ENCODE measurements around the gene PGM2L1.

Gene PGM2L1

DNA sequence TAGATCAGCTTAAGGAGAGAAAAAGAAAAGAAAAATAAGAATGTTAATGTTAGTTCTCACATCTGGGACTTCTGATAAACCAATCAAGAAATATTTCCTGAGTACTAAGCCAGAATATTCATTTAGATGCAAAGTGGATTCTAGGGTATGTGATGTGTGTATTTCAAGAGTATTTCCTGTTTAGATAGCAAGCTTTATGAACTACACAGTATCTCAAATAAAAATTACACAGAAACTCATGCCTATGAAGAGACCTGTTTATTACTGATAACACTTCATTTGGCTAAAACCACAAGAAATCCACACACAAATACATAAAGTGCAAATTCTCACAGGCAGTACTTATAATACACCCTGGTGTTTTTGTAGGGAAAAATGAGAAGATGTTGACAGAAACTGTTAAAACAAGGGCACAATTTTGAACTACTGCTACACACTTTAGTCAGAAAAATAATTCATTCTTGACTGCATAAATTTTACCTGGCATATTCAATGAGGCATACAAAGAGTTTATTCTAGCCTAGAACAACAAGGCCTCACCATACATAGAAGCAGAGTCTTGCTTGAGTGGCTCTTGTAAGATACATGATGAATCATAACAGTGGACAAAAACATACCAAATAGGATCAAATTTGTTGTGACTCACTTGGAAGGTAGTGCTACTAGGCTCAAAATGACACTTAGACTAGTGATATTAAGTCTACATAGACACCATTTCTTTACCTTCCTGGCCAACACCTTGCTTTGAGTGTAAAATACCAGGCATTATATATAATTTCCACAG lies 68.0 kb downstream of the PGM2L1 start:
- Mint-ChIP-seq H3K4me3 (no peak overlapping the region), H3K36me3 (peaks cover 13% of the 10 kb centered on the region), H3K4me1 (no peaks in the 10 kb centered on the region), H3K9me3 (no peaks in the 10 kb centered on the region), H3K27me3 (no peaks in the 10 kb centered on the region), H3K27ac (no peak overlapping the region)
- ATAC-seq: no peak

DNA sequence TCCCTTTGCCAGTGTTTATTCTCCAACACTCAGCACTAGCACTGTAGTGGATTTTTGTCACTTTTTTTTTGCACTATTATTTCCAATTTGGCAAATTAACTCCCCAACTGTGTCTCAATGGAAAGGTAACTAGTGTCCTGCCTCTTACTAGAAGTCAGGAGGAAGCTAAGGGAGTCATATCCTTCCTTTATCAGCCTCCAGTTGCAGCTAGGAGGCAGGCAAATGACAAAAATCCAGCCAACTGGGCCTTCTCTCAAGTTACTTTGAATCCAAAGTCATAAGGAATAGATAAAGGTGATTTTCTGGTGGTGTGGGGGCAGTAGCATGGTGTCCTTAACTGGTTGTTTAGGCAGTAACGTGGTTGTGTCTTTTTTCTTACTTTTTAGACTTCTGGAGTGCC lies 71.2 kb downstream of the PGM2L1 start:
- Mint-ChIP-seq H3K4me3 (no peak overlapping the region), H3K36me3 (peaks cover 6% of the 10 kb centered on the region), H3K27ac (no peak overlapping the region), H3K9me3 (no peaks in the 10 kb centered on the region), H3K27me3 (no peaks in the 10 kb centered on the region), H3K4me1 (peaks cover 2% of the 10 kb centered on the region)
- no peak for ATAC-seq

DNA sequence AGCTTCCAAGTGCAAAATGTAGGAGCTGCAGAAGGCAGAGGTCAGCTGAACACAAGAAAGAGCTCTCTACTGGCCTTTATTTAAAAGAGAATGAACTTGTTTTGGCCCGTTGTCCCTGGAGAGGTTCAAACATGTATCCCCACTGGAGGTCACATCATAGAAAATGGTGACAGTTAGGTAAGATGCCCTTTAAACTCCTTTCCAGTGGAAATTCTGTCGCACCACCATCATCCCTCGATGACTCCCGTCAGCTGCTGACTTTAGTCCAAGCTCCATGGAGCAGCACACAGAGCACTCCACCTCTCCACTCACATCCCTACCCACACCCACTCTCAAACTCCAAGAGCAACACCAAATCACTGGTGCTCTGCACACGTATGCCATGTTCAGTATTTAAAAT lies 71.6 kb downstream of the PGM2L1 start:
- H3K27ac Mint-ChIP-seq: no peak overlapping the region
- no peaks in the 10 kb centered on the region for H3K27me3 Mint-ChIP-seq
- peaks cover 6% of the 10 kb centered on the region for H3K4me1 Mint-ChIP-seq
- ATAC-seq: no peak
- H3K4me3 Mint-ChIP-seq: no peak overlapping the region
- peaks cover 6% of the 10 kb centered on the region for H3K36me3 Mint-ChIP-seq
- no peaks in the 10 kb centered on the region for H3K9me3 Mint-ChIP-seq

DNA sequence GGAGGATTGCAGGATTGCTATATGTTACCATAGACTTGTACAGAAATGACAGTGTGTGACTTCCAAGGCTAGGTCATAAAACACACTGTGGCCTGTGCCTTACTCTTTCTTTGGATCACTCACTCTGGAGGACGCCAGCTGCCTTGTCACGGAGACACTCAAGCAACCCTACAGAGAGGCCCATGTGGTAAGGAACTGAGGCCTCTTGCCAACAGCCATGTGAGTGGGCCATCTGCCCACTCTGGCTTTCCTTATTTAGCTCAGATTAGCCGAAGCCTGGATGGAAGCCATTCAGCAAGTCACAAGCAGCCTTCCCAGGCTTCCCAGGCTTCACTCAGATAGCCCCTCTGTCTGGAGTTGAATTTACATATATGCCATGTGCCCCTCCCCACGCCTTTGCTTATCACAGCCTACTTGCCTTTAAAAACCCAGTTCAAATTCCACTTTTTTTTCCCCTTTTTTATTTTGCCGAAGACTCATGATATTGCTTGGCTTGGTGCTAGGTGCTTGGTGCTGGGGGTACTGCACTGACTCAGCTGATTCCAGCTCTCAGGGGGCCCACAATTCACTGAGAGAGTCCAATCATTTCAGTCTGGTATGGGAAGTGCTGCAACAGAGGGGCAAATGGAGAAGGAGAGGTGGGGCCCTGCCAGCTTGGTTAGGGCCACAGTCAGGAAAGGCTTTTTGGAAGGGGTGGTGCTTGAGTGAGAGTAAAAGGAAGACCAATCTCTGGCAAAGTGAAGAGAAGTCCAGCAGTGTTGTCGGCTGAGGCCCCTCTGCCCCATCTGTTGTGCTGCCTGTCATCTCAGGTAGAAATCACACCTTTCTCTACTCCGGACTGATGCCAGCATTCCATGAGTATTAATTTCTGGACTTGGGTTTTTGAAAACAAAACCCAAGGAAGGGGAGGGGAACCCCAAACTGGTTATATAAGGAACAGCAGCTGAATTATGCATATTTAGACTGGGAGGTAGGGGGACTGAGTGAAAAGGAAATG lies 72.3 kb downstream of the PGM2L1 start:
- no peak for ATAC-seq
- H3K36me3 Mint-ChIP-seq: peaks cover 6% of the 10 kb centered on the region

DNA sequence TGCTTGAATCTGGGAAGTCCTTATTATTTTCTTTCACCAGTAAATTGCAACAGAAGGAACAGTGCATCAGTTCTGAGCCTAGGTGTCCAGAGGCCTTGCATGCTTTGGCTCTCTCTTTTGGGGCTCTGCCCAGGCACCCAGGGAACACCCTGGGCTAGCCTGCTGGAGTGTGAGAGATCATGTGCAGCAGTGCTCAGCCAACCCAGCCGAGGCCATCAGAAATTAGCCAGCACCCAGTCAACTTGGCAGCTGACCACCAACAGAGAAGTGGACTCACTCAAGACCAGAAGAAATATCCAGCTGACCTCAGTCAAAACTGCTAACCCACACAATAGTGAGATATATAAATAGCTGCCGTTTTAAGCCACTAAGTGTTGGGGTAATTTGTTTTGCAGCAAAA lies 75.6 kb downstream of the PGM2L1 start:
- H3K27ac Mint-ChIP-seq: no peak overlapping the region
- H3K4me1 Mint-ChIP-seq: peaks cover 8% of the 10 kb centered on the region
- ATAC-seq: no peak
- H3K36me3 Mint-ChIP-seq: peaks cover under 1% of the 10 kb centered on the region
- peaks cover 15% of the 10 kb centered on the region for H3K27me3 Mint-ChIP-seq
- no peak overlapping the region for H3K4me3 Mint-ChIP-seq
- H3K9me3 Mint-ChIP-seq: peaks cover 3% of the 10 kb centered on the region

More for the DNA sequence above, 72.3 kb downstream of the PGM2L1 start:
- Mint-ChIP-seq H3K4me1 (peaks cover 8% of the 10 kb centered on the region), H3K27me3 (no peaks in the 10 kb centered on the region), H3K9me3 (no peaks in the 10 kb centered on the region), H3K4me3 (no peak overlapping the region), H3K27ac (no peak overlapping the region)

DNA sequence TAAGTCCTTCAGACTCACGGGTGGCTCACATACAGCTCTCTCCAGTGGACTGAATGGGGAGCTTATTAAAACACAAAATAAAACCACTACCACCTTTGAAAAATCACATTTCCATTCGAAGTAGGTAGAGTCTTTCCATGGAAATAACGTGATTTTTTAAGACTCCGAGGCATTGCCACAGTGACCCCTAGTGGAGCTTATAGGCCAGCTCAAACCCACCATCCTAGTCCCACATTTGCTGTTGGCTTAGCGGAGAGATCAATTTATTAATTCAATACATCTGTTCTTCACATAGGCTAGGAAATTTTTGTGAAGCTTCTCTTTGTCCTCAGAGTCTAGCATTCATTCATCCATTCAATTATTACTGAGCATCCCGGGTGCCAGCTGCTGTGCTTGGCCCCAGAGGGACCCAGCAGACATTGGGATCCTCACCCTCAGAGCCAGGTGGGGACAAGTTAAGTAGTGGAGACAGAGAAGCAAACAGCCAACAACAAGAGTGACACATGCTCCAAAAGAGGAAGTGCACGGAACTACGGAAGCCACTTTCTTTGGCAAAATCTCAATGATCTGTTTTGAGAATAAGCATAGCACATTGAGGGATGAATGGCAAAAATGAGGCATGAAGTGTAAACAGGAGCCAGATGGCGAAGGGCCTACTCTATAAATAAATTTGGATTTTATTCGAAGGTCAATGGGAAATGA lies 76.6 kb downstream of the PGM2L1 start:
- H3K9me3 Mint-ChIP-seq: peaks cover 11% of the 10 kb centered on the region
- peaks cover 5% of the 10 kb centered on the region for H3K36me3 Mint-ChIP-seq
- H3K4me3 Mint-ChIP-seq: no peak overlapping the region
- peaks cover 8% of the 10 kb centered on the region for H3K4me1 Mint-ChIP-seq
- no peak for ATAC-seq
- H3K27me3 Mint-ChIP-seq: peaks cover 23% of the 10 kb centered on the region
- H3K27ac Mint-ChIP-seq: no peak overlapping the region

DNA sequence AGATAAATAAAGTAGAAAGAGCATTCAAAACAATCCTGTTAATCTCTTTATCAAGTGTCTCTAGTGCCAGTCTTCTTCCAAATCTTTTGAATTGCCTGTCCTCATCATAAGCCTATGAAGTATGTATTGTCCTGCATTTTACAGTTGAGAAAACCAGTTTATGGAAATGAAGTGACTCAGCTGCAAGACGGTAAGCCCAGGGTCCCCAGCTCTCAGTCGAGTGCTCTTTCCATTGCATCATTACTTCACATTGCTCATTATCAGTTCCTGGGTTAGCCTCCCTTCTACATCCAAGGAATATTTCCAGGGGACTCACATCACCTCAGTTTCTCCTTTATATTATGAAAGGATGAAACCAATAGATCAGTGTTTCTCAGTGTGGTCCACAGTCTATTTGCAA lies 77.7 kb downstream of the PGM2L1 start:
- Mint-ChIP-seq H3K27ac (no peak overlapping the region), H3K9me3 (peaks cover 12% of the 10 kb centered on the region), H3K27me3 (peaks cover 23% of the 10 kb centered on the region), H3K4me1 (peaks cover 8% of the 10 kb centered on the region), H3K36me3 (peaks cover 5% of the 10 kb centered on the region), H3K4me3 (no peak overlapping the region)
- ATAC-seq: no peak

DNA sequence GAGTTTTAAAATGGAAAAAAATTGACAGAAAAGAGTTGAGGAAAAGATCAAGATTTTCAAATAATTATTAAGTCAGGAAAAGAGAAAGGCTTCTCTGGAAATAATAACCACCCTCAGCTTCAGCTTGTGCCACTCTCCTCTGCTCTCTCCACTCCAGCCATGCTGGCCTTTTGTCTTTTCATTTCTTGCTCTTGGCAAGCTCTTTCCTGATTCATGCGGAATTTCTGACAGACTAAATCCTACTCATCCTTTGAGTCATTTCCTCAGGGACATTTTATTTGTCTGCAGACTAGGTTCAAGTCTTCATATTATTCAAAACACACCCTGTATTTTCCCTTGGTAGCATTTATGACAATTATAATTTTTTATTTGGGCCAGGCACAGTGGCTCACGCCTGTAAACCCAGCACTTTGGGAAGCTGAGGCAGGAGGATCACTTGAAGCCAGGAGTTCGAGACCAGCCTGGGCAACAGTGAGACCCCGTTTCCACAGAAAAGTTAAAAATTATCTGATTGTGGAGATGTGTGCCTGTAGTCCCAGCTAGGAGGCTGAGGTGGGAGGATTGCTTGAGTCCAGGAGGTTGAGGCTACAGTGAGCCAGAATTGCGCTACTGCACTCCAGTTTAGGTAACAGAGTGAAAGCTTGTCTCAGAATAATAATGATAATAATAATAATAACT lies 79.0 kb downstream of the PGM2L1 start:
- no peak for ATAC-seq
- Mint-ChIP-seq H3K27ac (no peak overlapping the region), H3K4me3 (no peak overlapping the region), H3K4me1 (peaks cover 8% of the 10 kb centered on the region), H3K36me3 (peaks cover 5% of the 10 kb centered on the region), H3K9me3 (peaks cover 15% of the 10 kb centered on the region), H3K27me3 (peaks cover 23% of the 10 kb centered on the region)

- peaks cover 23% of the 10 kb centered on the region for H3K27me3 Mint-ChIP-seq
- H3K4me1 Mint-ChIP-seq: peaks cover 8% of the 10 kb centered on the region
- ATAC-seq: no peak
- H3K9me3 Mint-ChIP-seq: peaks cover 17% of the 10 kb centered on the region
- H3K4me3 Mint-ChIP-seq: no peak overlapping the region
- no peak overlapping the region for H3K27ac Mint-ChIP-seq
- H3K36me3 Mint-ChIP-seq: peaks cover 5% of the 10 kb centered on the region
These were observed 79.8 kb downstream of the PGM2L1 start for GRCh38 chr11:74318241-74318932.

- no peak for ATAC-seq
- Mint-ChIP-seq H3K27ac (no peak overlapping the region), H3K4me1 (peaks cover 5% of the 10 kb centered on the region), H3K27me3 (peaks cover 32% of the 10 kb centered on the region), H3K36me3 (peaks cover 5% of the 10 kb centered on the region), H3K4me3 (no peak overlapping the region), H3K9me3 (peaks cover 21% of the 10 kb centered on the region)
These were observed 81.3 kb downstream of the PGM2L1 start for GRCh38 chr11:74316772-74317505.

DNA sequence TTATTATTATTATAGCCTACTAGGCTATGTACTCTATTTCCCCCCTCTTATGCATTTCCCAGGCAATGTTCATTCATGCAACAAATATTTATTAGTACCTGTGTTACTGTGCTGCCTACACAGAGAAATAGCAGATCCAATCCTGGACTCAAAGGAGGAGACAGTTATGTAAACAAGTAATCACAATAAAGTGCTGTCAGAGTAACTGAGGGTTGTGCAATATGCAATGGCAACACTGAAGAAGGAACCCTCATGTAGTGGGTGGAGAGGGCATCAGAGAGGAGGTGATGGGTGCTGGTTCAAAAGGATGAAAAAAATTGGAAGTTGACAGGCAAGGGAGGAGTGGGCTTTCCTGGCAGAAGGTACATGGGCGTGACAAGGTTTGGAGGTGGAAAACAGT lies 85.9 kb downstream of the PGM2L1 start:
- Mint-ChIP-seq H3K36me3 (peaks cover 6% of the 10 kb centered on the region), H3K27ac (no peak overlapping the region), H3K4me1 (peaks cover 6% of the 10 kb centered on the region), H3K27me3 (peaks cover 48% of the 10 kb centered on the region), H3K4me3 (no peak overlapping the region), H3K9me3 (peaks cover 20% of the 10 kb centered on the region)
- ATAC-seq: no peak

- Mint-ChIP-seq H3K4me1 (peaks cover 6% of the 10 kb centered on the region), H3K27ac (no peak within 1 kb of the TSS), H3K9me3 (peaks cover 13% of the 10 kb centered on the region), H3K36me3 (peaks cover 5% of the 10 kb centered on the region), H3K4me3 (peak within 1 kb of the TSS; percentile 64), H3K27me3 (peaks cover 47% of the 10 kb centered on the region)
- ATAC-seq: peak; percentile 80
These were observed 86.8 kb downstream of the PGM2L1 start, which contains the start of gene P4HA3 for GRCh38 chr11:74311352-74311926. TSS of gene P4HA3 (minus strand) at chr11:74311640. CDS start at chr11:74311611, 29 bp downstream.

- peak overlapping the region; percentile 64 for H3K4me3 Mint-ChIP-seq
- no peak for ATAC-seq
- peaks cover 53% of the 10 kb centered on the region for H3K27me3 Mint-ChIP-seq
- H3K27ac Mint-ChIP-seq: no peak overlapping the region
- peaks cover 13% of the 10 kb centered on the region for H3K9me3 Mint-ChIP-seq
- peaks cover 6% of the 10 kb centered on the region for H3K4me1 Mint-ChIP-seq
- H3K36me3 Mint-ChIP-seq: peaks cover 5% of the 10 kb centered on the region
These were observed 87.4 kb downstream of the PGM2L1 start for GRCh38 chr11:74310857-74311256.

Measured in stimulated activated memory B cell treated with anti-CD40 and anti-IgM and Interleukin-4, amounts not matched to agents 10 μg/mL and 1 μg/mL and 100 μg/mL, for 72 hours (primary cell).